Amniotic epithelial cell (primary cell): ENCODE results near the gene MYCN.

Experiments used
- DNase-seq: peaks from one replicate; pipeline ENCODE4 v3.0.0-alpha.2; 2010; ENCODE audit warnings: low read depth

The MYCN gene

GRCh38 chr2:15931319-15931890 is 8.9 kb upstream of the MYCN start:
- no peak for DNase-seq

GRCh38 chr2:15931950-15932349 is 8.4 kb upstream of the MYCN start:
- no peak for DNase-seq

GRCh38 chr2:15932394-15933183 is 7.8 kb upstream of the MYCN start:
- DNase-seq, result no peak

GRCh38 chr2:15933184-15933845 is 7.0 kb upstream of the MYCN start:
- DNase-seq, result no peak

- DNase-seq, result no peak
These were observed 5.9 kb upstream of the MYCN start for GRCh38 chr2:15934291-15934945.

GRCh38 chr2:15935189-15935588 is 5.2 kb upstream of the MYCN start:
- no peak for DNase-seq

- no peak for DNase-seq
These were observed 4.7 kb upstream of the MYCN start for GRCh38 chr2:15935675-15936074.

- DNase-seq, result no peak
These were observed 3.9 kb upstream of the MYCN start for GRCh38 chr2:15936277-15937104.

GRCh38 chr2:15937105-15937881 is 3.1 kb upstream of the MYCN start:
- no peak for DNase-seq

GRCh38 chr2:15937882-15938802 is 2.2 kb upstream of the MYCN start:
- no peak for DNase-seq

- DNase-seq, result no peak
These were observed 1.4 kb upstream of the MYCN start for GRCh38 chr2:15938803-15939555.

- DNase-seq, result no peak
These were observed 845 bp upstream of the MYCN start for GRCh38 chr2:15939556-15939853.

GRCh38 chr2:15940661-15941480 is 521 bp downstream of the MYCN start:
- DNase-seq, result no peak

GRCh38 chr2:15941481-15941850 is 1.1 kb downstream of the MYCN start:
- DNase-seq, result no peak

GRCh38 chr2:15941871-15942710 is 1.7 kb downstream of the MYCN start:
- DNase-seq, result no peak

- DNase-seq, result no peak
These were observed 2.5 kb downstream of the MYCN start for GRCh38 chr2:15942711-15943345.
